NCI-H1694 (cell line): ENCODE results near the gene PPP1R13B.

Experiments used
- DNase-seq: peaks from one replicate; lab custom pipeline; 2025; lab: John Stamatoyannopoulos, UW

Gene PPP1R13B

DNA sequence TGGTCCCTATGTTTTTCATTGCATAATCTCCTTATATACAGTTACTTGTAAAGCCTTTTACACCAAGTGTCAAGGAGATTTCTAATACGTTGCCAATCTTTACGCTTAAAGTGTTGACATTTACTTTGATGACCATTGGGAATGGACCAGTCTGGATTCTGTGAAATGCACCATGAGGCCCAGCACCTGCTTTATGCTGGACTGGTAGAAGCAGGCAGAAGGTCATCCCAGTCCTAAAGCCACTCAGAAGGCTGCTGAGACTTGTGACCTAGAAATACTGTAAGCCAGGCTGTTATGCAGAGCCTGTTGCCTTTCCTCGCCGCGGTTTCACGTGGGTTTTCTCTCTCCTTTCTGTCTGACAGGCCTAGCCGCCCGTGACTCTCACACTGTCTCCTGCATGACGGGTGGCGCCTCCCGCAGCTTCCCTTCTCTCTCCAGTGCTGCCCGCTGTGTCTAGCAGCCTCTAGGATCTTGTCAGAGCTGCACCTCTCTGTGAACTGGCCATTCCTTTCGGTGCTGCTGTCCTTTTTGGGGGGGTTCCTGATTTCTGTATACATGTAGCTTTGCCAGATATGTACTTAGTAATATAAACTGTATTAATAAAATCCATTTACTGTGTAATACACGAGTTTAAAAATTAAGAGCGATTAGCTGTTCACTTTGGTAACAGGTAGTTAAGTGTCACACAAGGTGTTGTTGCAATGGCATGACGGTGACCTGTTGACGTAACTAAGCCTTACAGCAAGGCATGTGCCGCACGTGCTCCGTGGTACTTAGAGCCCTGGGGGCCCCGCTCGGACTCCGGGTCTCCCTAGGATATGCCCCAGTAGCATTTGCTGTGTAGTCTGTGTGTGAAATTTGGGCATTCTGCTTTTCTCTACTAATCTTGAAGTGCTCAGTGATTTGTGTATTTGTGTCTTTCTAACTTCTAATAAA, 161.8 kb downstream of the PPP1R13B start:
- DNase-seq = no peak

DNA sequence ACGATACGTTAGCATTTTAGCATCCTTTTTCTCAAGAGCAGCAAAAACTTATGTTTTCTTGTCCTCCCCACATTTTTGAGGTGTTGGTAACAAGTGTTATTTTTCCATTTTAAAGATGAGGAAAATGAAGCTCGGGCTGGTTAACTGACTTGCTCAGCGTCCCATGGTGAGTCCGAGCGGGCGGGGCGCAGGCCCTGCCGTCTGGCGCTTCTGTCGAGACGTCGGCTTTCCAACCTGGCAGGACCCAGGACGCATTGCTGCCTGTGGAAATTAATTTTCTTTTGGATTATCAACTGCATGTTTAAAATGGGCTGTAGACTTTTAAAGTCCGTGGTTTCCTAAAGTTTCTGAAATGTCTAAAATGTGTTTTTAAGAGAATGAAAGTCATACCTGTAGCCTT, 162.5 kb downstream of the PPP1R13B start:
- DNase-seq = no peak

DNA sequence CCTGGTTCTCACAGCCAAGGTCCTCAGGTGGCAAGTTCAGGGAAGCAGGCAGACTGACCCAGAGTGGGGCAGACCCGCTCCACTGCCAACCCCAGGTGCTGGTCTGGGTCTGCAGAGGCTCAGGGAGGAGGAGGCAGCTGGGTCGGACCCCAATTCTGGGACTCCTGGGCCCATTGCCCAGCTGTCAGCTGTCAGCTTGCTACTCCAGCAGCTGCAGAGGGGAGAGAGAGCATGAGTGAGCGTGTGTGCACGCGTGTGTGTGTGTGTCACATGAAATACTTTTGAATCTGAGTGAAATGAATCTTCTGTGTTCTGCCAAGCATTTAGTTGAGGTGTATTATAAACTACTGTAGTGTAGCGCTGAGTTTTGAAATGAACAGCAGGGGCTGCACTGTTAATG, 162.9 kb downstream of the PPP1R13B start:
- no peak for DNase-seq
